GM12878 (cell line): ENCODE results near the gene HOXD11. TPM values are rescaled to one million over a fixed set of nuclear protein-coding genes. Genes with fewer than 3 reads are reported as not detected.

ENCODE experiments used
- ATAC-seq: fragments of 200-7000 bp; cut with Tn5 transposase; 3 replicates; pipeline ENCODE4 v1.9.1; 2020; ENCODE audit warnings: mild to moderate bottlenecking, moderate library complexity
- BruUV-seq: library from RNA; stranded (reverse); fragments of 400-500 nt; replicated peaks from 2 replicates; lab custom pipeline; 2021; lab: Mats Ljungman, UMichigan
- CTCF ChIA-PET: fragments of 300-600 bp; sonication (Branson Sonifier 250); formaldehyde crosslinking; extraction: SDS; loops from one replicate; lab custom pipeline; 2021; ENCODE audit warnings: inconsistent platforms; lab: Yijun Ruan, JAX
- POLR2A ChIA-PET: fragments of 350-600 bp; formaldehyde crosslinking; extraction: SDS; loops from one replicate; lab custom pipeline; 2021; ENCODE audit warnings: inconsistent platforms; lab: Charles Lee
- RAD21 ChIA-PET: fragments of 300-600 bp; sonication (Branson Sonifier 250); formaldehyde crosslinking; loops from one replicate; lab custom pipeline; 2023; ENCODE audit warnings: antibody characterized with exemption; ENCODE audit not compliant: unreplicated experiment; lab: Charles Lee
- SMC1A ChIA-PET: fragments of 300-600 bp; sonication (Branson Sonifier 250); formaldehyde crosslinking; loops from one replicate; lab custom pipeline; 2023; ENCODE audit not compliant: unreplicated experiment, uncharacterized antibody; lab: Charles Lee
- DNase-seq: peaks from one replicate; pipeline ENCODE4 v3.0.0-alpha.2; 2011; ENCODE audit warnings: low read depth, low spot score
- FAIRE-seq: peaks from 3 replicates; lab custom pipeline; 2011; peaks lifted over from hg19 to GRCh38; lab: Jason Lieb, UNC
- H2AFZ ChIP-seq: 2 replicates; pipeline ENCODE4 v1.6.0; 2011; ENCODE audit warnings: low read depth, low read length, control low read depth; ENCODE audit not compliant: control insufficient read depth
- H3K27ac ChIP-seq: 2 replicates; pipeline ENCODE4 v1.5.1; 2011; ENCODE audit warnings: control low read depth; ENCODE audit not compliant: control insufficient read depth, insufficient read depth
- H3K27me3 ChIP-seq, 2 experiments: replicated peaks in 1 of 2; 2 replicates each; pipeline versions ENCODE4 v1.6.0 to v1.6.1; 2011; ENCODE audit warnings: low read length in 1 of 2; ENCODE audit not compliant: control insufficient read depth in 2 of 2, insufficient read depth in 2 of 2
- H3K36me3 ChIP-seq, 2 experiments: 2 replicates each; pipeline ENCODE4 v1.5.1; 2011; ENCODE audit warnings: low read length in 1 of 2; ENCODE audit not compliant: control insufficient read depth in 2 of 2, insufficient read depth in 2 of 2
- H3K4me1 ChIP-seq: 2 replicates; pipeline ENCODE4 v1.6.1; 2011; ENCODE audit warnings: mild to moderate bottlenecking, low read length, moderate library complexity, mixed read lengths; ENCODE audit not compliant: control insufficient read depth, insufficient read depth
- H3K4me2 ChIP-seq: 2 replicates; pipeline ENCODE4 v1.6.0; 2011; ENCODE audit warnings: control low read depth; ENCODE audit not compliant: control insufficient read depth, insufficient read depth
- H3K4me3 ChIP-seq: fragments of 200-600 bp; sonication (generic); 2 replicates; pipeline ENCODE4 v1.5.1; 2016
- H3K79me2 ChIP-seq: 2 replicates; pipeline ENCODE4 v1.6.0; 2011; ENCODE audit warnings: low read length; ENCODE audit not compliant: control insufficient read depth, insufficient read depth
- H3K9ac ChIP-seq: 2 replicates; pipeline ENCODE4 v1.8.0; 2011; ENCODE audit warnings: low read length, control low read depth, mixed read lengths; ENCODE audit not compliant: control insufficient read depth, insufficient read depth
- H3K9me3 ChIP-seq: replicated peaks from 3 replicates; pipeline ENCODE4 v1.5.1; 2011; ENCODE audit warnings: mild to moderate bottlenecking, low read length; ENCODE audit not compliant: control insufficient read depth, insufficient read depth
- H4K20me1 ChIP-seq: 2 replicates; pipeline ENCODE4 v1.6.0; 2011; ENCODE audit not compliant: control insufficient read depth, insufficient read depth
- CBX5 ChIP-seq: sonication (generic); IDR thresholded peaks from 2 replicates; pipeline ENCODE4 v1.6.1; 2016; ENCODE audit warnings: low read depth, moderate library complexity, mild to moderate bottlenecking, inconsistent platforms
- CEBPB ChIP-seq, 2 experiments: fragments of 150-350 bp in 1 of 2; IDR thresholded peaks; 2 replicates each; pipeline ENCODE4 v1.6.1; 2012 to 2014; ENCODE audit warnings: low read depth in 2 of 2, low read length in 2 of 2, borderline replicate concordance in 1 of 2, inconsistent platforms in 1 of 2
- JUND ChIP-seq: IDR thresholded peaks from 2 replicates; pipeline ENCODE4 v1.6.1; 2012; ENCODE audit warnings: low read depth, mild to moderate bottlenecking, low read length, improper control_type of control experiment, moderate library complexity
- NR2F1 ChIP-seq: fragments of 450-650 bp; conservative IDR thresholded peaks from 2 replicates; pipeline ENCODE4 v1.6.1; 2017; ENCODE audit warnings: mild to moderate bottlenecking
- RB1 ChIP-seq: fragments of 450-650 bp; formaldehyde crosslinking; IDR thresholded peaks from 2 replicates; pipeline ENCODE4 v1.6.1; 2017; ENCODE audit warnings: mild to moderate bottlenecking, borderline replicate concordance
- STAT1 ChIP-seq: fragments of 450-650 bp; conservative IDR thresholded peaks from 2 replicates; pipeline ENCODE4 v1.6.1; 2014; ENCODE audit warnings: antibody characterized with exemption, mild to moderate bottlenecking
- SUZ12 ChIP-seq: fragments of 200-600 bp; sonication (generic); IDR thresholded peaks from one replicate; pipeline ENCODE4 v1.6.1; 2018; ENCODE audit warnings: antibody characterized with exemption, mild to moderate bottlenecking; ENCODE audit not compliant: unreplicated experiment
- TBL1XR1 ChIP-seq: IDR thresholded peaks from 2 replicates; pipeline ENCODE4 v1.6.1; 2012; ENCODE audit warnings: low read depth, low read length, improper control_type of control experiment
- USF1 ChIP-seq: IDR thresholded peaks from 2 replicates; pipeline ENCODE4 v1.6.1; 2011; ENCODE audit warnings: borderline replicate concordance, low read depth, mild to moderate bottlenecking, moderate library complexity, mixed read lengths, low read length; ENCODE audit not compliant: insufficient read depth; ENCODE audit errors: extremely low read length
- WGBS: methylation state at CpG from one replicate; pipeline ENCODE4 v1.1.6; 2016; ENCODE audit warnings: low lambda C conversion rate; ENCODE audit not compliant: insufficient replicate concordance, insufficient coverage; ENCODE audit errors: missing lambda C conversion rate; 5-methylcytosine and 5-hydroxymethylcytosine counted together
- in situ Hi-C: fragments of 300-500 bp; cut with MboI; formaldehyde crosslinking; loops from 9 replicates; pipeline ENCODE4 v1.14.3; 2018; ENCODE audit warnings: mixed read lengths
- intact Hi-C: fragments of 100-400 bp; cut with micrococcal nuclease; formaldehyde crosslinking; loops from one replicate; pipeline ENCODE4 v1.14.2; 2022; ENCODE audit not compliant: unreplicated experiment
- polyA plus RNA-seq, 11 experiments: library from polyadenylated mRNA; depleted of rRNA in 4 of 11; unstranded in 6 of 11; stranded (reverse) in 5 of 11; fragments of >200 nt; fragmentation: Nextera tagmentation in 4 of 11; fragmentation: Illumina TruSeq in 1 of 11; extraction: Ambion mirVana in 4 of 11; extraction: Trizol in 1 of 11; gene quantifications; 1 replicate in 1 of 11; 2 replicates in 10 of 11; pipeline versions ENCODE4 v1.2.1 to v1.2.3, GENCODE V29; 2011 to 2016; ENCODE audit warnings: inconsistent platforms in 2 of 11, missing spikeins in 2 of 11, low read depth in 1 of 11
- total RNA-seq, 4 experiments: library from RNA; depleted of rRNA in 3 of 4; stranded (reverse); fragments of >200 nt in 3 of 4; fragmentation: Illumina TruSeq in 1 of 4; extraction: Trizol in 1 of 4; gene quantifications; 2 replicates each; pipeline versions ENCODE4 v1.2.1 to v1.2.3, GENCODE V29; 2013 to 2021

Gene HOXD11
- total and polyA plus RNA-seq, 10 of the 15 experiments (the other 5 are each of a cell fraction or from before 2014, with no cell fraction given), result not detected

GRCh38 chr2:176122683-176123410, 15.8 kb downstream of the HOXD11 start, which contains the start of gene HOXD9:
HOXD9 (plus strand) TSS chr2:176122719; CDS start chr2:176122769, 50 bp downstream.
- Histone ChIP-seq H3K4me2 (no peak within 1 kb of the TSS), H2AFZ (no peak within 1 kb of the TSS), H3K79me2 (no peaks in the 10 kb centered on the region), H3K36me3 (no peaks in the 10 kb centered on the region), H3K4me3 (no peak within 1 kb of the TSS), H3K4me1 (no peaks in the 10 kb centered on the region), H3K9ac (no peak within 1 kb of the TSS), H3K27ac (no peak within 1 kb of the TSS), H3K27me3 (peaks cover 5 to 30% of the 10 kb centered on the region in 2 experiments), H4K20me1 (no peaks in the 10 kb centered on the region), H3K9me3 (no peaks in the 10 kb centered on the region; the same call in 2 of the 3 replicates)
- no TSS peak for BruUV-seq
- FAIRE-seq, result no peak
- 74% methylated on average over 42 of the region's 84 CpGs for WGBS
- no peak for ATAC-seq
- intact Hi-C loops (no loop called here), in situ Hi-C loops (loop anchor here (10.0 kb wide), 1 partner anchor 702 kb away; no protein-coding TSS in a partner anchor)
- ChIA-PET CTCF (interaction anchor here (2.1 kb wide), 1 partner anchor 529 kb away, joined by 7 read pairs; no protein-coding TSS in a partner anchor), POLR2A (no interaction called here), SMC1A (no interaction called here), RAD21 (no interaction called here)
- TF ChIP-seq NR2F1, result no peak
- TF ChIP-seq SUZ12, result peak; percentile 64
- no peak for DNase-seq

- no TSS peak for BruUV-seq
- CTCF ChIA-PET, result interaction anchor here (2.1 kb wide), 1 partner anchor 528 kb away, joined by 7 read pairs; no protein-coding TSS in a partner anchor
- Histone ChIP-seq H3K79me2 (no peaks in the 10 kb centered on the region), H3K4me3 (no peak overlapping the region), H3K36me3 (no peaks in the 10 kb centered on the region), H3K9ac (no peak overlapping the region), H3K4me1 (no peaks in the 10 kb centered on the region)
- SMC1A ChIA-PET, result no interaction called here
- DNase-seq (no peak), FAIRE-seq (no peak), ATAC-seq (no peak)
- intact Hi-C loops, result no loop called here
- POLR2A ChIA-PET, result no interaction called here
- no peak for TF ChIP-seq RB1
- no peak for TF ChIP-seq CBX5
- TF ChIP-seq USF1, result no peak
- no peak for TF ChIP-seq CEBPB (IDR thresholded peaks at IDR 0.05; ENCODE audit: borderline replicate concordance in 1 of 2, low read depth in 2 of 2, low read length in 2 of 2)
- TF ChIP-seq STAT1, result no peak
- no peak for TF ChIP-seq JUND
- TF ChIP-seq TBL1XR1, result no peak
- TF ChIP-seq, all 136 proteins: peak for 0
- no peaks in the 10 kb centered on the region for H4K20me1 ChIP-seq
- H3K4me2 ChIP-seq, result no peak overlapping the region
- no peak overlapping the region for H3K27ac ChIP-seq
- 29% methylated on average over 39 of the region's 40 CpGs for WGBS
- in situ Hi-C loops, result loop anchor here (10.0 kb wide), 1 partner anchor 701 kb away; no protein-coding TSS in a partner anchor
- peaks cover 1% of the 10 kb centered on the region; the same call in 2 of the 3 replicates for H3K9me3 ChIP-seq
- H2AFZ ChIP-seq, result no peak overlapping the region
- RAD21 ChIA-PET, result no interaction called here
- peaks cover 8 to 29% of the 10 kb centered on the region in 2 experiments for H3K27me3 ChIP-seq
Measured at GRCh38 chr2:176123411-176124109, 16.5 kb downstream of the HOXD11 start.
